Measurements from ENCODE around the gene PDE6A.

DNA sequence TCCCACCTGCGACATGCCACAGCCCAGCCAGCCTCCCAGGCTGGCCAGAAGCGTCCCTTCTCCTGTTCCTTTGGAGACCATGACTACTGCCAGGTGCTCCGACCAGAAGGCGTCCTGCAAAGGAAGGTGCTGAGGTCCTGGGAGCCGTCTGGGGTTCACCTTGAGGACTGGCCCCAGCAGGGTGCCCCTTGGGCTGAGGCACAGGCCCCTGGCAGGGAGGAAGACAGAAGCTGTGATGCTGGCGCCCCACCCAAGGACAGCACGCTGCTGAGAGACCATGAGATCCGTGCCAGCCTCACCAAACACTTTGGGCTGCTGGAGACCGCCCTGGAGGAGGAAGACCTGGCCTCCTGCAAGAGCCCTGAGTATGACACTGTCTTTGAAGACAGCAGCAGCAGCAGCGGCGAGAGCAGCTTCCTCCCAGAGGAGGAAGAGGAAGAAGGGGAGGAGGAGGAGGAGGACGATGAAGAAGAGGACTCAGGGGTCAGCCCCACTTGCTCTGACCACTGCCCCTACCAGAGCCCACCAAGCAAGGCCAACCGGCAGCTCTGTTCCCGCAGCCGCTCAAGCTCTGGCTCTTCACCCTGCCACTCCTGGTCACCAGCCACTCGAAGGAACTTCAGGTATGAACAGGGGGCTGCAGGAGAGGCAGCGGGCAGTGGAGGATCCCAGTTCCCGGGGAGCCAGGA lies 108.0 kb downstream of the PDE6A start:
- no peak for TF ChIP-seq CTCF (IDR thresholded peaks at IDR 0.05)
- no peak for TF ChIP-seq POLR2A (IDR thresholded peaks at IDR 0.05)
